SK-N-SH treated with all-trans-retinoic acid at 6 μM for 48 hours (cell line): ENCODE measurements around the gene CDK12.

ENCODE experiments used
- ARNTL ChIP-seq: fragments of 450-650 bp; formaldehyde crosslinking; IDR thresholded peaks from 2 replicates; pipeline ENCODE4 v1.5.0; 2020; ENCODE audit warnings: low read depth, mild to moderate bottlenecking, moderate library complexity, borderline replicate concordance
- CREB5 ChIP-seq: fragments of 250-450 bp; sonication (Bioruptor Pico); IDR thresholded peaks from 2 replicates; pipeline ENCODE4 v1.5.1; 2020; ENCODE audit warnings: low read depth, mild to moderate bottlenecking, moderate library complexity
- GLIS3 ChIP-seq: fragments of 250-450 bp; sonication (Bioruptor Pico); IDR thresholded peaks from 2 replicates; pipeline ENCODE4 v1.5.0; 2020; ENCODE audit warnings: mild to moderate bottlenecking, moderate library complexity
- ISL1 ChIP-seq: fragments of 250-450 bp; sonication (Bioruptor Pico); IDR thresholded peaks from 2 replicates; pipeline ENCODE4 v2.1.2; 2022; ENCODE audit warnings: mild to moderate bottlenecking, moderate library complexity
- PATZ1 ChIP-seq: fragments of 250-450 bp; sonication (Bioruptor Pico); IDR thresholded peaks from 2 replicates; pipeline ENCODE4 v1.8.0; 2020; ENCODE audit warnings: mild to moderate bottlenecking, moderate library complexity, borderline replicate concordance
- RARB ChIP-seq: fragments of 250-450 bp; sonication (Bioruptor Pico); IDR thresholded peaks from 2 replicates; pipeline ENCODE4 v1.8.0; 2021; ENCODE audit warnings: mild to moderate bottlenecking, moderate library complexity
- SNAI2 ChIP-seq: fragments of 250-450 bp; sonication (Bioruptor Pico); IDR thresholded peaks from 2 replicates; pipeline ENCODE4 v1.5.0; 2020; ENCODE audit warnings: mild to moderate bottlenecking, moderate library complexity
- TCF4 ChIP-seq: fragments of 250-450 bp; sonication (Bioruptor Pico); IDR thresholded peaks from 2 replicates; pipeline ENCODE4 v1.8.0; 2021; ENCODE audit warnings: mild to moderate bottlenecking, moderate library complexity, borderline replicate concordance
- ZFP30 ChIP-seq: fragments of 450-650 bp; formaldehyde crosslinking; IDR thresholded peaks from 2 replicates; pipeline ENCODE4 v1.5.0; 2022; ENCODE audit warnings: mild to moderate bottlenecking, moderate library complexity
- ZNF565 ChIP-seq: fragments of 450-650 bp; formaldehyde crosslinking; conservative IDR thresholded peaks from 2 replicates; pipeline ENCODE4 v1.5.0; 2020; ENCODE audit warnings: low read depth, mild to moderate bottlenecking, moderate library complexity
- ZNF70 ChIP-seq: fragments of 450-650 bp; formaldehyde crosslinking; IDR thresholded peaks from 2 replicates; pipeline ENCODE4 v1.5.0; 2020; ENCODE audit warnings: mild to moderate bottlenecking, moderate library complexity

- TF ChIP-seq TCF4 (CRISPR knock-in tag) = no peak
- no peak for TF ChIP-seq SNAI2
- no peak for TF ChIP-seq RARB (CRISPR knock-in tag)
- TF ChIP-seq ARNTL (CRISPR knock-in tag) = no peak
- TF ChIP-seq ZNF70 (CRISPR knock-in tag) = no peak
- no peak for TF ChIP-seq ISL1
- no peak for TF ChIP-seq ZFP30 (CRISPR knock-in tag)
- no peak for TF ChIP-seq GLIS3 (CRISPR knock-in tag)
- TF ChIP-seq CREB5 = no peak
- no peak for TF ChIP-seq ZNF565 (CRISPR knock-in tag)
- no peak for TF ChIP-seq PATZ1
Measured at GRCh38 chr17:39443326-39443725, 18.0 kb upstream of the CDK12 start.
